Measurements from ENCODE around the gene HLA-DPA1. TPM values are rescaled to one million over a fixed set of nuclear protein-coding genes. Genes with fewer than 3 reads are reported as not detected.

Gene HLA-DPA1
- total RNA-seq, 1 experiment from 2014 or later = not detected

DNA sequence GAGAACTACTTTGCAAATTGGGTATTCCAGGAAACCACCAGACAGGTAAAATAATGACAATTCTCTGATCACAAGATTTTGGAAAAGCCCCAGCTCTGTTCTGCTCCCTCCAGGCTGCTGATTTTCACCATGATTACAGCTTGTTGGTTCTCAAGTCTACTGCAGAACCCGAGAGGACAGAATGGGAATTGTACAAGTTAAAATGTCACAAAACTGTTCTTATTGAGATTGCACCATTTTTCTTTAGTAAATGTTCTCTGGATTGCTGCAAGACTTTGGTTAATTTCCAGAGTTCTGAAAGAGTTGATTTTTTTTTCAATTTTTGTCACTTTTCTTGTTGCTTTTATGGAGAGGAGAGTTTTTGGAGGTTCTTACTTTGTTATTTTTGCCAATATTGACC lies 36.9 kb downstream of the HLA-DPA1 start:
- DNase-seq = no peak
- peaks cover 17% of the 10 kb centered on the region for H3K9me3 Mint-ChIP-seq (ENCODE audit: unreplicated experiment)
- no peaks in the 10 kb centered on the region for H3K4me1 ChIP-seq
- H3K4me1 Mint-ChIP-seq (ENCODE audit: low read depth, unreplicated experiment) = no peaks in the 10 kb centered on the region
- ChIA-PET POLR2A (no interaction called here), CTCF (no interaction called here)
- TF ChIP-seq, protein P1, sequence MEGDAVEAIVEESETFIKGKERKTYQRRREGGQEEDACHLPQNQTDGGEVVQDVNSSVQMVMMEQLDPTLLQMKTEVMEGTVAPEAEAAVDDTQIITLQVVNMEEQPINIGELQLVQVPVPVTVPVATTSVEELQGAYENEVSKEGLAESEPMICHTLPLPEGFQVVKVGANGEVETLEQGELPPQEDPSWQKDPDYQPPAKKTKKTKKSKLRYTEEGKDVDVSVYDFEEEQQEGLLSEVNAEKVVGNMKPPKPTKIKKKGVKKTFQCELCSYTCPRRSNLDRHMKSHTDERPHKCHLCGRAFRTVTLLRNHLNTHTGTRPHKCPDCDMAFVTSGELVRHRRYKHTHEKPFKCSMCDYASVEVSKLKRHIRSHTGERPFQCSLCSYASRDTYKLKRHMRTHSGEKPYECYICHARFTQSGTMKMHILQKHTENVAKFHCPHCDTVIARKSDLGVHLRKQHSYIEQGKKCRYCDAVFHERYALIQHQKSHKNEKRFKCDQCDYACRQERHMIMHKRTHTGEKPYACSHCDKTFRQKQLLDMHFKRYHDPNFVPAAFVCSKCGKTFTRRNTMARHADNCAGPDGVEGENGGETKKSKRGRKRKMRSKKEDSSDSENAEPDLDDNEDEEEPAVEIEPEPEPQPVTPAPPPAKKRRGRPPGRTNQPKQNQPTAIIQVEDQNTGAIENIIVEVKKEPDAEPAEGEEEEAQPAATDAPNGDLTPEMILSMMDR (IDR thresholded peaks at IDR 0.05; ENCODE audit: insufficient read depth in 1 of 2, low read depth in 1 of 2, low read length in 1 of 2, severe bottlenecking in 1 of 2, unreplicated experiment in 1 of 2) = no peak
- BruUV-seq (replicated peaks) = no TSS peak
- intact Hi-C loops (cut with micrococcal nuclease; ENCODE audit: unreplicated experiment) = no loop called here
- no peak overlapping the region for H3K4me3 ChIP-seq (ENCODE audit: low read depth, low read length)
- H3K27me3 Mint-ChIP-seq (ENCODE audit: insufficient read depth, unreplicated experiment) = peaks cover 24% of the 10 kb centered on the region
- H3K27me3 ChIP-seq (replicated peaks; ENCODE audit: control insufficient read depth, insufficient read depth, low read length) = no peaks in the 10 kb centered on the region
- H3K4me3 Mint-ChIP-seq (ENCODE audit: unreplicated experiment) = no peak overlapping the region
- no peaks in the 10 kb centered on the region for H3K36me3 ChIP-seq (ENCODE audit: control insufficient read depth, insufficient read depth, low read length)
- peaks cover 9% of the 10 kb centered on the region; the same call in 1 of the 2 replicates for H3K9me3 ChIP-seq
- no peak overlapping the region for H3K27ac Mint-ChIP-seq (ENCODE audit: unreplicated experiment)
- H3K36me3 Mint-ChIP-seq (ENCODE audit: insufficient read depth, unreplicated experiment) = no peaks in the 10 kb centered on the region

- ChIA-PET CTCF (no interaction called here), POLR2A (no interaction called here)
- no peak for DNase-seq
- TF ChIP-seq, protein P1 (IDR thresholded peaks at IDR 0.05; ENCODE audit: insufficient read depth in 1 of 2, low read depth in 1 of 2, low read length in 1 of 2, severe bottlenecking in 1 of 2, unreplicated experiment in 1 of 2) = no peak
- H3K4me3 ChIP-seq (ENCODE audit: low read depth, low read length) = no peak overlapping the region
- Mint-ChIP-seq H3K4me3 (ENCODE audit: unreplicated experiment) (no peak overlapping the region), H3K27ac (ENCODE audit: unreplicated experiment) (no peak overlapping the region), H3K27me3 (ENCODE audit: insufficient read depth, unreplicated experiment) (peaks cover 28% of the 10 kb centered on the region), H3K4me1 (ENCODE audit: low read depth, unreplicated experiment) (no peaks in the 10 kb centered on the region), H3K36me3 (ENCODE audit: insufficient read depth, unreplicated experiment) (no peaks in the 10 kb centered on the region), H3K9me3 (ENCODE audit: unreplicated experiment) (peaks cover 17% of the 10 kb centered on the region)
- intact Hi-C loops (cut with micrococcal nuclease; ENCODE audit: unreplicated experiment) = no loop called here
- no peaks in the 10 kb centered on the region for H3K4me1 ChIP-seq
- BruUV-seq (replicated peaks) = no TSS peak
- H3K36me3 ChIP-seq (ENCODE audit: control insufficient read depth, insufficient read depth, low read length) = no peaks in the 10 kb centered on the region
- peaks cover 9% of the 10 kb centered on the region; the same call in 1 of the 2 replicates for H3K9me3 ChIP-seq
- no peaks in the 10 kb centered on the region for H3K27me3 ChIP-seq (replicated peaks; ENCODE audit: control insufficient read depth, insufficient read depth, low read length)
Measured at GRCh38 chr6:33034554-33034953, 38.9 kb downstream of the HLA-DPA1 start.

- POLR2A ChIA-PET = no interaction called here
- DNase-seq = no peak
- peaks cover 27% of the 10 kb centered on the region for H3K27me3 Mint-ChIP-seq (ENCODE audit: insufficient read depth, unreplicated experiment)
- TF ChIP-seq, protein P1 (IDR thresholded peaks at IDR 0.05; ENCODE audit: insufficient read depth in 1 of 2, low read depth in 1 of 2, low read length in 1 of 2, severe bottlenecking in 1 of 2, unreplicated experiment in 1 of 2) = no peak
- H3K27me3 ChIP-seq (replicated peaks; ENCODE audit: control insufficient read depth, insufficient read depth, low read length) = no peaks in the 10 kb centered on the region
- no peak overlapping the region for H3K4me3 Mint-ChIP-seq (ENCODE audit: unreplicated experiment)
- no peaks in the 10 kb centered on the region for H3K36me3 ChIP-seq (ENCODE audit: control insufficient read depth, insufficient read depth, low read length)
- no TSS peak for BruUV-seq (replicated peaks)
- CTCF ChIA-PET = no interaction called here
- intact Hi-C loops (cut with micrococcal nuclease; ENCODE audit: unreplicated experiment) = no loop called here
- H3K4me3 ChIP-seq (ENCODE audit: low read depth, low read length) = no peak overlapping the region
- no peaks in the 10 kb centered on the region for H3K4me1 ChIP-seq
- peaks cover 8% of the 10 kb centered on the region; the same call in 1 of the 2 replicates for H3K9me3 ChIP-seq
- no peak overlapping the region for H3K27ac Mint-ChIP-seq (ENCODE audit: unreplicated experiment)
- peaks cover 15% of the 10 kb centered on the region for H3K9me3 Mint-ChIP-seq (ENCODE audit: unreplicated experiment)
- no peaks in the 10 kb centered on the region for H3K4me1 Mint-ChIP-seq (ENCODE audit: low read depth, unreplicated experiment)
- no peaks in the 10 kb centered on the region for H3K36me3 Mint-ChIP-seq (ENCODE audit: insufficient read depth, unreplicated experiment)
Measured at GRCh38 chr6:33030245-33030644, 43.2 kb downstream of the HLA-DPA1 start.

Measured in Caco-2 (cell line).